GM06990 (cell line): Measurements from ENCODE around the gene SCAMP5.

ENCODE experiments used
- DNase-seq: peaks from one replicate; pipeline ENCODE4 v3.0.0-alpha.2; 2011; ENCODE audit not compliant: insufficient read length; ENCODE audit errors: extremely low read depth
- H3K27me3 ChIP-seq: replicated peaks from 2 replicates; pipeline ENCODE4 v1.6.0; 2011; ENCODE audit warnings: low read length; ENCODE audit not compliant: control insufficient read depth, insufficient read depth
- H3K36me3 ChIP-seq: 2 replicates; pipeline ENCODE4 v1.5.1; 2011; ENCODE audit warnings: low read length; ENCODE audit not compliant: control insufficient read depth, insufficient read depth
- H3K4me3 ChIP-seq: replicated peaks from 2 replicates; pipeline ENCODE4 v1.5.1; 2011; ENCODE audit warnings: low read depth, mild to moderate bottlenecking, control low read depth, low read length
- TF ChIP-seq, protein P1 (sequence below): IDR thresholded peaks from 2 replicates; pipeline ENCODE4 v1.5.1; 2011; ENCODE audit warnings: low read length, control low read depth, mild to moderate bottlenecking, inconsistent platforms; ENCODE audit not compliant: insufficient read depth, poor library complexity, severe bottlenecking

The SCAMP5 gene

GRCh38 chr15:74963213-74963612, 32.1 kb upstream of the SCAMP5 start:
- no peak for DNase-seq
- H3K4me3 ChIP-seq = no peak overlapping the region
- peaks cover 4% of the 10 kb centered on the region for H3K27me3 ChIP-seq
- no peaks in the 10 kb centered on the region for H3K36me3 ChIP-seq
- TF ChIP-seq, protein P1, sequence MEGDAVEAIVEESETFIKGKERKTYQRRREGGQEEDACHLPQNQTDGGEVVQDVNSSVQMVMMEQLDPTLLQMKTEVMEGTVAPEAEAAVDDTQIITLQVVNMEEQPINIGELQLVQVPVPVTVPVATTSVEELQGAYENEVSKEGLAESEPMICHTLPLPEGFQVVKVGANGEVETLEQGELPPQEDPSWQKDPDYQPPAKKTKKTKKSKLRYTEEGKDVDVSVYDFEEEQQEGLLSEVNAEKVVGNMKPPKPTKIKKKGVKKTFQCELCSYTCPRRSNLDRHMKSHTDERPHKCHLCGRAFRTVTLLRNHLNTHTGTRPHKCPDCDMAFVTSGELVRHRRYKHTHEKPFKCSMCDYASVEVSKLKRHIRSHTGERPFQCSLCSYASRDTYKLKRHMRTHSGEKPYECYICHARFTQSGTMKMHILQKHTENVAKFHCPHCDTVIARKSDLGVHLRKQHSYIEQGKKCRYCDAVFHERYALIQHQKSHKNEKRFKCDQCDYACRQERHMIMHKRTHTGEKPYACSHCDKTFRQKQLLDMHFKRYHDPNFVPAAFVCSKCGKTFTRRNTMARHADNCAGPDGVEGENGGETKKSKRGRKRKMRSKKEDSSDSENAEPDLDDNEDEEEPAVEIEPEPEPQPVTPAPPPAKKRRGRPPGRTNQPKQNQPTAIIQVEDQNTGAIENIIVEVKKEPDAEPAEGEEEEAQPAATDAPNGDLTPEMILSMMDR = no peak

GRCh38 chr15:74964794-74965193, 30.6 kb upstream of the SCAMP5 start:
- H3K36me3 ChIP-seq = no peaks in the 10 kb centered on the region
- no peak overlapping the region for H3K4me3 ChIP-seq
- no peak for DNase-seq
- H3K27me3 ChIP-seq = no peaks in the 10 kb centered on the region; the same call in 1 of the 2 replicates
- TF ChIP-seq, protein P1 = no peak

DNA sequence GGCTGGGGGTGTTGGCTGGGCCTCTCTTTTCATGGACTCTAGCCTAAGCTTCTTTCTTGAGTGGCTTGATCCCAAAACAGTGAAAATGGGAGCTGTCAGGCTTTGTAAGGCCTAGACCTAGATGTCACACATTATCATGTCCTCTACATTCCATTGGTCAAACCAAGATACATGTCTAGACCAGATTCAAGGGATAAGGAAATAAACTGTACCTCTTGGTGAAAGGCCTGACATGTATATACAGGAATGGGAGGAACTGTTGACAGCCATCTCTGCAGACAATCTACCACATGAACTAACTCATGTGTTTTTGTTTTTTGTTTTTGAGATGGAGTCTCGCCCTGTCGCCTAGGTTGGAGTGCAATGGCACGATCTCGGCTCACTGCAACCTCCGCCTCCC, 27.7 kb upstream of the SCAMP5 start:
- no peak for DNase-seq
- Histone ChIP-seq H3K4me3 (no peak overlapping the region), H3K27me3 (no peaks in the 10 kb centered on the region; the same call in 1 of the 2 replicates), H3K36me3 (no peaks in the 10 kb centered on the region)
- TF ChIP-seq, protein P1 = no peak

DNA sequence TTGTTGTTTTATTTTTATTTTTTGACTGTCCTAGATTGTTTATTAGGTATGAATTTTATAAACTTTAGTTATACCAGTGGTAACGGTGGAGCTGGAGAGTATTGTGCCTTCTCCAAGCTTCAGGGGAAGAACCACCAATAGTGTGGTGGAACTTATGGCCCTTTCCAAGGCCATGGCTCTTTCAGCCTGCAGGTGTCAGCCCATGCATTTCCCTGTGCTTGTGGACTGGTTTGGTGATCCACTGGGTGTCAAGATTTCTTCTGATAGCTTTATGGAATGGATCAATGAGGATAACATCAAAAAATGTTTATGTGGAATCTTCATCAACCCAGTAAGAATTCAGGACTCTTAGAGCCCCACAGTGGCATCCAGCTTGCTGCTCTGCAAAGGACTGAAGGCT, 19.2 kb upstream of the SCAMP5 start:
- TF ChIP-seq, protein P1 = no peak

GRCh38 chr15:74977599-74977998, 17.8 kb upstream of the SCAMP5 start:
- no peak for DNase-seq
- no peak overlapping the region for H3K4me3 ChIP-seq
- H3K36me3 ChIP-seq = no peaks in the 10 kb centered on the region
- TF ChIP-seq, protein P1 = no peak
- no peaks in the 10 kb centered on the region for H3K27me3 ChIP-seq

More for the DNA sequence above, 19.2 kb upstream of the SCAMP5 start:
- DNase-seq = no peak
- H3K4me3 ChIP-seq = no peak overlapping the region
- H3K36me3 ChIP-seq = no peaks in the 10 kb centered on the region
- no peaks in the 10 kb centered on the region for H3K27me3 ChIP-seq

- H3K27me3 ChIP-seq = no peaks in the 10 kb centered on the region
- H3K4me3 ChIP-seq = no peak overlapping the region
- TF ChIP-seq, protein P1 = no peak
- no peaks in the 10 kb centered on the region for H3K36me3 ChIP-seq
- DNase-seq = no peak
Observed at GRCh38 chr15:74978077-74978476, 17.3 kb upstream of the SCAMP5 start.
